PFSK-1 (cell line): Measurements from ENCODE around the gene ATPAF1.

Experiments
- FOXP2 ChIP-seq: optimal IDR thresholded peaks from 2 replicates; pipeline ENCODE3; 2011; ENCODE audit warnings: borderline replicate concordance, control low read depth, inconsistent platforms; ENCODE audit not compliant: insufficient read depth; ENCODE audit errors: extremely low read length, extremely low read depth
- POLR2AphosphoS5 ChIP-seq: IDR thresholded peaks from 2 replicates; pipeline ENCODE4 v1.6.1; 2012; ENCODE audit warnings: low read depth, mild to moderate bottlenecking, control low read depth, low read length, moderate library complexity
- SIN3A ChIP-seq: IDR thresholded peaks from 2 replicates; pipeline ENCODE4 v1.6.1; 2012; ENCODE audit warnings: mild to moderate bottlenecking, low read length, moderate library complexity, borderline replicate concordance; ENCODE audit not compliant: insufficient read depth
- TAF1 ChIP-seq: IDR thresholded peaks from 2 replicates; pipeline ENCODE4 v1.6.1; 2012; ENCODE audit warnings: low read length, control low read depth, borderline replicate concordance; ENCODE audit not compliant: insufficient read depth
- TF ChIP-seq, protein P1 (sequence below), 2 experiments: IDR thresholded peaks; 2 replicates each; pipeline versions ENCODE4 v1.6.1 to v1.8.0; 2011 to 2012; ENCODE audit warnings: low read depth in 2 of 2, low read length in 2 of 2, control low read depth in 1 of 2, inconsistent platforms in 1 of 2, mild to moderate bottlenecking in 1 of 2, moderate library complexity in 1 of 2; ENCODE audit not compliant: insufficient read depth in 1 of 2

The ATPAF1 gene

DNA sequence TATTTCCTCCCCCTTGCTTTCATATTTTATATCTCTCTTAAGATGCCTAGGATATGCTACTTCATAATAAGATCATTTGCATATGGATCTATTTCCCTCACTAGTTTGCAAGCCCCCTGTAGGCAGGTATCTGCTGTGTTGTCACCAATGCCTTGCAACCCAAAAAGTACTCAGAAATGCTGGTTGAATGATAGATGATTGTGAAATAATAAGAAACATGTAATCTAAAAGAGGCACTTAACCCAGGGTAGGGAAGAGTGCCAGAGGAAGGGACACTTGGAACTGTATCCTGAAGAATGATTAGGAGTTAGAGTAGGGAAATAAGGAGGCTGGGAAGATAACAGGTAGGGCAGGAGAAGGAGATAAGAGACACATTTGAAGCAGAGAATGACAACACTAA, 12.3 kb downstream of the ATPAF1 start:
- TF ChIP-seq POLR2AphosphoS5 (no peak), SIN3A (no peak), FOXP2 (no peak), TAF1 (no peak)
- TF ChIP-seq, protein P1, sequence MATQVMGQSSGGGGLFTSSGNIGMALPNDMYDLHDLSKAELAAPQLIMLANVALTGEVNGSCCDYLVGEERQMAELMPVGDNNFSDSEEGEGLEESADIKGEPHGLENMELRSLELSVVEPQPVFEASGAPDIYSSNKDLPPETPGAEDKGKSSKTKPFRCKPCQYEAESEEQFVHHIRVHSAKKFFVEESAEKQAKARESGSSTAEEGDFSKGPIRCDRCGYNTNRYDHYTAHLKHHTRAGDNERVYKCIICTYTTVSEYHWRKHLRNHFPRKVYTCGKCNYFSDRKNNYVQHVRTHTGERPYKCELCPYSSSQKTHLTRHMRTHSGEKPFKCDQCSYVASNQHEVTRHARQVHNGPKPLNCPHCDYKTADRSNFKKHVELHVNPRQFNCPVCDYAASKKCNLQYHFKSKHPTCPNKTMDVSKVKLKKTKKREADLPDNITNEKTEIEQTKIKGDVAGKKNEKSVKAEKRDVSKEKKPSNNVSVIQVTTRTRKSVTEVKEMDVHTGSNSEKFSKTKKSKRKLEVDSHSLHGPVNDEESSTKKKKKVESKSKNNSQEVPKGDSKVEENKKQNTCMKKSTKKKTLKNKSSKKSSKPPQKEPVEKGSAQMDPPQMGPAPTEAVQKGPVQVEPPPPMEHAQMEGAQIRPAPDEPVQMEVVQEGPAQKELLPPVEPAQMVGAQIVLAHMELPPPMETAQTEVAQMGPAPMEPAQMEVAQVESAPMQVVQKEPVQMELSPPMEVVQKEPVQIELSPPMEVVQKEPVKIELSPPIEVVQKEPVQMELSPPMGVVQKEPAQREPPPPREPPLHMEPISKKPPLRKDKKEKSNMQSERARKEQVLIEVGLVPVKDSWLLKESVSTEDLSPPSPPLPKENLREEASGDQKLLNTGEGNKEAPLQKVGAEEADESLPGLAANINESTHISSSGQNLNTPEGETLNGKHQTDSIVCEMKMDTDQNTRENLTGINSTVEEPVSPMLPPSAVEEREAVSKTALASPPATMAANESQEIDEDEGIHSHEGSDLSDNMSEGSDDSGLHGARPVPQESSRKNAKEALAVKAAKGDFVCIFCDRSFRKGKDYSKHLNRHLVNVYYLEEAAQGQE (IDR thresholded peaks at IDR 0.05; ENCODE audit: insufficient read depth in 1 of 2, low read depth in 2 of 2, low read length in 2 of 2), result no peak

DNA sequence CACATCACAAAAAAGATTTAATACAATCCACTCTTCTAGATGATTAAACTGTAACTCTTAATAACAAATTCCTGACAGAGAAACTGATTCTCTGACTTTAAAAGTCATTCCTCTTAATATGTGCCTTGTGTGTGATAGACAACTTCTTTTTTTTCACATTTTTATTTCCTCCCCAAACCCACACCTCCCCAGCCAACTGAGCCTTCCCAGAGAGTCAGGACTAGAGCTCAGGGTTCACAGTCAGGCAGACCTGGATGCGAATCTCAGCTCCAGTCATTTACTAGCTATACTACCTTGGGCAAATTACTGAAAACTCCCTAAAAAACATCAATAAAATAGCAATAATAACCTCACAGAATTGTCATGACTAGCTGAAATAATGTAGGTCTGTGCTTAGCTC, 14.2 kb downstream of the ATPAF1 start:
- TF ChIP-seq, protein P1 (IDR thresholded peaks at IDR 0.05; ENCODE audit: insufficient read depth in 1 of 2, low read depth in 2 of 2, low read length in 2 of 2), result no peak
- TF ChIP-seq TAF1 (no peak), SIN3A (no peak), FOXP2 (no peak), POLR2AphosphoS5 (no peak)

DNA sequence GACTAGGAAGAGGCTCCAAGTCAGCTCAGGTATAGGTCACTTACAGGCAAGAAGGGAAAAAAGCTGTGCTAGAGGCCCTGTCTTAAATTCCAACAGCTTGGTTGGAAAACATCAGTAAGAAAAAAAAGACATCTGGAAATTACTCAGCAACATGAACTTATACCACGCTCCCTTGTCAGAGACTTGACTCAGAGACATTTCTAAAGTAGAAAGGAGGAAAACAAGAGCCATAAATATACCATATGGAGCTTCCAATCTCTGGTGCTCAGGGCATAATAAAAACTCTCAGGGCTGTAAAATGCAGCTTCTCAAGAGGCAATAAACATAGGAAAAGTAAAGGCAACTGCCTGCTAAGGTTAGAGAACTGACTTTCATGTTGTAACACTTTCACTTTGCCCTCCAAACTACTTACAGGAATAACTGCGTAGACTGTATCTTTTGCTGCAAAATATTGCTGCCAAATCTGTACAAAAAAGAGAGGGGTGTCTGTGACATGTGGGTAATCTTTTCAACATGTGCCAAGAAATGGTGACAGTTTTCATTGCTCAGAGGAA, 14.7 kb downstream of the ATPAF1 start:
- TF ChIP-seq TAF1, result no peak
- TF ChIP-seq SIN3A, result no peak
- TF ChIP-seq, protein P1 (IDR thresholded peaks at IDR 0.05; ENCODE audit: insufficient read depth in 1 of 2, low read depth in 2 of 2, low read length in 2 of 2), result no peak
- no peak for TF ChIP-seq FOXP2
- TF ChIP-seq POLR2AphosphoS5, result no peak

DNA sequence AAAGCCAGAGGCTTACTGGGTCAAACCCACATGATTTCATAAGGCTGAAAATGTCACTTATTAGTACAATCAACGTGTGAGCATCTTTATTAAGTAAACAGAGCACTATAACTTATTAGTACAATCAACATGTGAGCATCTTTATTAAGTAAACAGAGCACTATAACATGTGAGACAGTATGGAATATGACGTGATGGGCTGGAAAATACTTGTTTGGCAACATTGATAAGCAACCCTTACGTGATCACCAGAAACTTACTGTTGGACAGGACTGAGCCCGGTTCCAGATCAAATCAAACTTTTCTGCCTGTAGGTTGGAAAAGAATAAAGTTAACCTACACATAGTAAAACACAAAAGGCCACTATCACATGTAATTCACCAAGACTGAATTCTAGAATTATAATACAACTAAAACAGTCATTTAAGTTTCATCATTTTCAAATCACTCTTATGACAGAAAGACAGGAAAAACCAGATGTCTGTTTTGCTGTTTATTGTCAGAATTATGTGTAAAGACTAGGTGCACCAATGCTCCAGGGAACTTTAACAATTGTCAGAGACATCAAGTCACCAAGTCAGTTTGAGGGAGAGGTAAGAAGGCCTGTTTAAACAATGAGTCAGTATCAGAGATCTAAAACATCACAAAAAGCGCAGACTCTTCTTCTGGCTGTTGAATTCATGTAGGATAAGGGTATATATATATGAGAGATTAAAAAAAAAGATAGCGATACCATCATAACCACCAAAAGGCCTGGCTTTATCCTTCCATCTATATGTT, 15.7 kb downstream of the ATPAF1 start:
- TF ChIP-seq TAF1 (no peak), FOXP2 (no peak)

DNA sequence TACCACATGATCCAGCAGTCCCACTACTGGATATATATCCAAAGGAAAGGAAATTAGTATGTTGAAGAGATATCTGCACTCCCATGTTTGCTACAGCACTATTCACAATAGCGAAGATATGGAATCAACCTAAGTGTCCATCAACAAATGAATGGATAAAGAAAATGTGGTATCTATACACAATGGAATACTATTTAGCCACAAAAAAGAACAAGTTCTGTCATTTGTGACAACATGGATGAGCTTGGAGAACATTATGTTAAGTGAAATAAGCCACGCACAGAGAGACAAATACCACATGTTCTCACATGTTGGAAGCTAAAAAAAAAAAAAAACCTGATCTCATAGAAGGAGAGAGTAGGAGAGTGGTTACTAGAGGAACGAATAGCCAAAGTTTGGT, 17.7 kb downstream of the ATPAF1 start:
- TF ChIP-seq SIN3A, result no peak
- TF ChIP-seq POLR2AphosphoS5, result no peak
- no peak for TF ChIP-seq FOXP2
- TF ChIP-seq, protein P1 (IDR thresholded peaks at IDR 0.05; ENCODE audit: insufficient read depth in 1 of 2, low read depth in 2 of 2, low read length in 2 of 2), result no peak
- TF ChIP-seq TAF1, result no peak
